BJ (cell line): ENCODE data around the gene CIDEA. TPM values are rescaled to one million over a fixed set of nuclear protein-coding genes. Genes with fewer than 3 reads are reported as not detected.

Experiments used
- CTCF ChIA-PET: fragments of 350-600 bp; formaldehyde crosslinking; extraction: SDS; loops from one replicate; lab custom pipeline; 2021; ENCODE audit warnings: antibody characterized with exemption, inconsistent platforms; lab: Yijun Ruan, JAX
- POLR2A ChIA-PET: fragments of 300-600 bp; sonication (Branson Sonifier 250); formaldehyde crosslinking; extraction: SDS; loops from one replicate; lab custom pipeline; 2021; ENCODE audit warnings: antibody characterized with exemption; lab: Charles Lee
- DNase-seq: peaks from one replicate; pipeline ENCODE4 v3.0.0-alpha.2; 2011; ENCODE audit warnings: low read depth
- H3K27me3 ChIP-seq: 2 replicates; pipeline ENCODE4 v1.6.0; 2011; ENCODE audit warnings: low read length; ENCODE audit not compliant: control insufficient read depth, insufficient read depth
- H3K36me3 ChIP-seq: 2 replicates; pipeline ENCODE4 v1.5.1; 2011; ENCODE audit warnings: low read length; ENCODE audit not compliant: control insufficient read depth, insufficient read depth
- H3K4me3 ChIP-seq: 2 replicates; pipeline ENCODE4 v1.5.1; 2011; ENCODE audit warnings: low read depth, mild to moderate bottlenecking, control low read depth, low read length
- CTCF ChIP-seq: IDR thresholded peaks from 2 replicates; pipeline ENCODE4 v1.5.1; 2011; ENCODE audit warnings: low read depth, mild to moderate bottlenecking, control low read depth, inconsistent platforms, low read length, moderate library complexity; ENCODE audit not compliant: insufficient read depth
- polyA plus RNA-seq: library from polyadenylated mRNA; depleted of rRNA; stranded (reverse); fragments of >200 nt; gene quantifications from 2 replicates; pipeline ENCODE4 v1.2.3, GENCODE V29; 2011

The CIDEA gene
- polyA plus RNA-seq, 1 experiment, result not detected

GRCh38 chr18:12282442-12283039 lies 28.4 kb downstream of the CIDEA start:
- DNase-seq, result peak; percentile 83
- Histone ChIP-seq H3K4me3 (no peak overlapping the region), H3K27me3 (no peaks in the 10 kb centered on the region), H3K36me3 (no peaks in the 10 kb centered on the region)
- POLR2A ChIA-PET, result interaction anchor here (0.6 to 1.0 kb wide), 3 partner anchors 13 to 39 kb away, joined by 3 to 4 read pairs (median 3); no protein-coding TSS in a partner anchor
- CTCF ChIA-PET, result interaction anchor here (1.0 to 4.2 kb wide), 6 partner anchors 11 to 69 kb away, joined by 3 to 24 read pairs (median 4); no protein-coding TSS in a partner anchor
- no peak for TF ChIP-seq CTCF

GRCh38 chr18:12283256-12283655 lies 29.1 kb downstream of the CIDEA start:
- ChIA-PET CTCF (interaction anchor here (1.0 to 4.2 kb wide), 6 partner anchors 11 to 109 kb away, joined by 3 to 24 read pairs (median 4); no protein-coding TSS in a partner anchor), POLR2A (interaction anchor here (0.8 to 1.0 kb wide), 2 partner anchors 24 to 38 kb away, joined by 3 to 4 read pairs; no protein-coding TSS in a partner anchor)
- TF ChIP-seq CTCF, result peak; percentile 24; the same call in 1 of the 2 replicates
- DNase-seq, result no peak
- H3K36me3 ChIP-seq, result no peaks in the 10 kb centered on the region
- no peak overlapping the region for H3K4me3 ChIP-seq
- H3K27me3 ChIP-seq, result no peaks in the 10 kb centered on the region

- POLR2A ChIA-PET, result no interaction called here
- Histone ChIP-seq H3K27me3 (no peaks in the 10 kb centered on the region), H3K36me3 (no peaks in the 10 kb centered on the region), H3K4me3 (no peak overlapping the region)
- CTCF ChIA-PET, result interaction anchor here (1.0 to 4.2 kb wide), 6 partner anchors 11 to 108 kb away, joined by 3 to 24 read pairs (median 5); no protein-coding TSS in a partner anchor
- no peak for TF ChIP-seq CTCF
- DNase-seq, result no peak
These were observed 29.5 kb downstream of the CIDEA start for GRCh38 chr18:12283666-12284065.

- no peak for TF ChIP-seq CTCF
- peak overlapping the region; percentile 39 for H3K4me3 ChIP-seq
- no peaks in the 10 kb centered on the region for H3K36me3 ChIP-seq
- ChIA-PET POLR2A (interaction anchor here (1.9 to 2.5 kb wide), 2 partner anchors 8 to 20 kb away, joined by 5 to 13 read pairs; no protein-coding TSS in a partner anchor), CTCF (interaction anchor here (1.0 to 2.2 kb wide), 4 partner anchors 9 to 20 kb away, joined by 3 to 9 read pairs (median 6); no protein-coding TSS in a partner anchor)
- DNase-seq, result no peak
- no peaks in the 10 kb centered on the region for H3K27me3 ChIP-seq
These were observed 33.0 kb downstream of the CIDEA start for GRCh38 chr18:12287131-12287681.
